ENCODE results near the gene ASAP2.

The ASAP2 gene

GRCh38 chr2:9243357-9243756, 36.7 kb downstream of the ASAP2 start:
- no peaks in the 10 kb centered on the region for H3K27me3 Mint-ChIP-seq
- H3K4me1 Mint-ChIP-seq (ENCODE audit: low read depth) = no peaks in the 10 kb centered on the region
- H3K36me3 Mint-ChIP-seq = no peaks in the 10 kb centered on the region
- H3K27ac Mint-ChIP-seq = no peak overlapping the region
- H3K9me3 Mint-ChIP-seq (ENCODE audit: low read depth) = no peaks in the 10 kb centered on the region
- H3K4me3 Mint-ChIP-seq = no peak overlapping the region

GRCh38 chr2:9244985-9245544, 38.5 kb downstream of the ASAP2 start:
- H3K27me3 Mint-ChIP-seq = peaks cover 1% of the 10 kb centered on the region
- no peaks in the 10 kb centered on the region for H3K36me3 Mint-ChIP-seq
- no peak overlapping the region for H3K27ac Mint-ChIP-seq
- no peaks in the 10 kb centered on the region for H3K9me3 Mint-ChIP-seq (ENCODE audit: low read depth)
- H3K4me1 Mint-ChIP-seq (ENCODE audit: low read depth) = no peaks in the 10 kb centered on the region
- no peak overlapping the region for H3K4me3 Mint-ChIP-seq

GRCh38 chr2:9247177-9247576, 40.6 kb downstream of the ASAP2 start:
- no peak overlapping the region for H3K4me3 Mint-ChIP-seq
- no peaks in the 10 kb centered on the region for H3K36me3 Mint-ChIP-seq
- no peaks in the 10 kb centered on the region for H3K9me3 Mint-ChIP-seq (ENCODE audit: low read depth)
- H3K27me3 Mint-ChIP-seq = peaks cover 5% of the 10 kb centered on the region
- no peak overlapping the region for H3K27ac Mint-ChIP-seq
- no peaks in the 10 kb centered on the region for H3K4me1 Mint-ChIP-seq (ENCODE audit: low read depth)

- H3K4me3 Mint-ChIP-seq = no peak overlapping the region
- peaks cover 5% of the 10 kb centered on the region for H3K27me3 Mint-ChIP-seq
- no peaks in the 10 kb centered on the region for H3K36me3 Mint-ChIP-seq
- no peaks in the 10 kb centered on the region for H3K9me3 Mint-ChIP-seq (ENCODE audit: low read depth)
- no peak overlapping the region for H3K27ac Mint-ChIP-seq
- no peaks in the 10 kb centered on the region for H3K4me1 Mint-ChIP-seq (ENCODE audit: low read depth)
Measured at GRCh38 chr2:9247786-9248185, 41.2 kb downstream of the ASAP2 start.

GRCh38 chr2:9248363-9248762, 41.8 kb downstream of the ASAP2 start:
- H3K36me3 Mint-ChIP-seq = no peaks in the 10 kb centered on the region
- no peaks in the 10 kb centered on the region for H3K4me1 Mint-ChIP-seq (ENCODE audit: low read depth)
- no peaks in the 10 kb centered on the region for H3K9me3 Mint-ChIP-seq (ENCODE audit: low read depth)
- H3K4me3 Mint-ChIP-seq = no peak overlapping the region
- no peak overlapping the region for H3K27ac Mint-ChIP-seq
- peaks cover 5% of the 10 kb centered on the region for H3K27me3 Mint-ChIP-seq

- Mint-ChIP-seq H3K4me1 (ENCODE audit: low read depth) (no peaks in the 10 kb centered on the region), H3K9me3 (ENCODE audit: low read depth) (no peaks in the 10 kb centered on the region), H3K27ac (no peak overlapping the region), H3K4me3 (no peak overlapping the region), H3K27me3 (peaks cover 5% of the 10 kb centered on the region), H3K36me3 (no peaks in the 10 kb centered on the region)
Measured at GRCh38 chr2:9249020-9249800, 42.6 kb downstream of the ASAP2 start.

GRCh38 chr2:9250091-9250490, 43.5 kb downstream of the ASAP2 start:
- Mint-ChIP-seq H3K4me3 (no peak overlapping the region), H3K36me3 (no peaks in the 10 kb centered on the region), H3K27me3 (peaks cover 5% of the 10 kb centered on the region), H3K27ac (no peak overlapping the region), H3K4me1 (ENCODE audit: low read depth) (no peaks in the 10 kb centered on the region), H3K9me3 (ENCODE audit: low read depth) (no peaks in the 10 kb centered on the region)

GRCh38 chr2:9250498-9251153, 44.0 kb downstream of the ASAP2 start:
- no peak overlapping the region for H3K4me3 Mint-ChIP-seq
- H3K36me3 Mint-ChIP-seq = no peaks in the 10 kb centered on the region
- H3K27ac Mint-ChIP-seq = no peak overlapping the region
- no peaks in the 10 kb centered on the region for H3K4me1 Mint-ChIP-seq (ENCODE audit: low read depth)
- H3K27me3 Mint-ChIP-seq = peaks cover 5% of the 10 kb centered on the region
- H3K9me3 Mint-ChIP-seq (ENCODE audit: low read depth) = no peaks in the 10 kb centered on the region

DNA sequence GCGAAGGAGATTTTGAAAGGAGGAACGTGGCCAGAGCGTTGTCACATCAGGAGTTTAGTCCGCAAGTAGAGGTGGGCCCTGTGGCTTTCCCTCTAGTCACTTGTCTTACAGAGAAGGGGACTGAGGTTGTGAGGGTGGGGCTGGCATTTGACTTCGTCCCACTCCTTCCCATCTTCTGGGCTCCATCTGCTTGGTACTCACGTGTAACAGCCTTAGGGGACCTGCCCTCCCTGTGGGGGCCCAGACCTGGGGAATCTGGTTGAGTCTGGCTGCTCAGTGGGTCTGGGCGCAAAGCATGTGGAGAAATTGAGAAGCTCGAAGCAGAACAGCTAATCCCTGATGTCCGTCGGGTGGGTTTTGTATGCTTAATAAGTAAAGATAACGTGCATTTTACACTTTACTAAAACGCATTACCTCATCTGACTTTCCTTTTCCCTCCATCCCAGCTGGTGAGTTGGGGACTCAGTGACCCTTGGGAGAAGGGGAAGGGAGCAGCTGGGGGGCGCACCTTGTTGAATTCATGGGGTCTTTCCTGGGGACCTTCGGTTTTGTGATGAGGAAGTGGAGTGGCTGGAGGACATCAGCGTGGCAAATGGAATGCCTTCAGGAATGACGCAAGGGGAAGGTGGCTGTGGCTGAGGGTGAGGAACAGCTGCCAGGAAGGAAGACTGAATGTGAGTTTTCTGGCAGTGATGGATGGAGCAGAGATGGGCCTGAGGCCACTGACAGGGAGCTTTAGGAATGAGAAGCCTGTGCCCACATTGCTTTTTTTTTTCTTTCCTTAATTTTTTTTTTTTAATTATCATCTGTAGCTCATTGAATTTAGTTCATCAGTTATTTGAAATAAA, 44.8 kb downstream of the ASAP2 start:
- H3K9me3 Mint-ChIP-seq (ENCODE audit: low read depth) = no peaks in the 10 kb centered on the region
- H3K27me3 Mint-ChIP-seq = peaks cover 5% of the 10 kb centered on the region
- H3K36me3 Mint-ChIP-seq = no peaks in the 10 kb centered on the region
- no peak overlapping the region for H3K27ac Mint-ChIP-seq
- H3K4me3 Mint-ChIP-seq = no peak overlapping the region
- no peaks in the 10 kb centered on the region for H3K4me1 Mint-ChIP-seq (ENCODE audit: low read depth)

DNA sequence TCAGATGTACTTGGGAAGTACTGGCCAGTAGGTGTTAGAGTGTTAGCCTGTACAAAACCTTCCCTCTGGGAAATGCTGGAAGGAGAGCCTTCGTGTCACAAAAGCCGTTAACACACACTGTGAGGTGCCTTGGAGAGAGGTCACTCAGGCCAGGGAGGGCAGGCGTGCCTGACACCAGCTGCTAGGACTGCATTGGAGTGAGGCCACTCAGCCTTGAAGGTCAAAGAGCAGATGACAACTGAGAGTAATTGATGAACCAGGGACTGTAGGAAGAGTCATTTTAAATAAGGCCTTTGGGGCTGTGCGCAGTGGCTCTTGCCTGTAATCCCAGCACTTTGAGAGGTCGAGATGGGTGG, 45.4 kb downstream of the ASAP2 start:
- Mint-ChIP-seq H3K36me3 (no peaks in the 10 kb centered on the region), H3K27ac (no peak overlapping the region), H3K27me3 (peaks cover 5% of the 10 kb centered on the region), H3K4me1 (ENCODE audit: low read depth) (no peaks in the 10 kb centered on the region), H3K4me3 (no peak overlapping the region), H3K9me3 (ENCODE audit: low read depth) (no peaks in the 10 kb centered on the region)

GRCh38 chr2:9255416-9255815, 48.8 kb downstream of the ASAP2 start:
- Mint-ChIP-seq H3K4me1 (ENCODE audit: low read depth) (no peaks in the 10 kb centered on the region), H3K27me3 (peaks cover 3% of the 10 kb centered on the region), H3K4me3 (no peak overlapping the region), H3K9me3 (ENCODE audit: low read depth) (no peaks in the 10 kb centered on the region), H3K36me3 (no peaks in the 10 kb centered on the region), H3K27ac (no peak overlapping the region)

GRCh38 chr2:9256147-9256546, 49.5 kb downstream of the ASAP2 start:
- no peaks in the 10 kb centered on the region for H3K9me3 Mint-ChIP-seq (ENCODE audit: low read depth)
- peaks cover 1% of the 10 kb centered on the region for H3K27me3 Mint-ChIP-seq
- no peak overlapping the region for H3K4me3 Mint-ChIP-seq
- no peaks in the 10 kb centered on the region for H3K36me3 Mint-ChIP-seq
- H3K4me1 Mint-ChIP-seq (ENCODE audit: low read depth) = no peaks in the 10 kb centered on the region
- no peak overlapping the region for H3K27ac Mint-ChIP-seq

GRCh38 chr2:9256570-9257043, 50.0 kb downstream of the ASAP2 start:
- H3K4me3 Mint-ChIP-seq = no peak overlapping the region
- H3K27me3 Mint-ChIP-seq = no peaks in the 10 kb centered on the region
- H3K4me1 Mint-ChIP-seq (ENCODE audit: low read depth) = no peaks in the 10 kb centered on the region
- H3K9me3 Mint-ChIP-seq (ENCODE audit: low read depth) = no peaks in the 10 kb centered on the region
- H3K36me3 Mint-ChIP-seq = no peaks in the 10 kb centered on the region
- no peak overlapping the region for H3K27ac Mint-ChIP-seq

DNA sequence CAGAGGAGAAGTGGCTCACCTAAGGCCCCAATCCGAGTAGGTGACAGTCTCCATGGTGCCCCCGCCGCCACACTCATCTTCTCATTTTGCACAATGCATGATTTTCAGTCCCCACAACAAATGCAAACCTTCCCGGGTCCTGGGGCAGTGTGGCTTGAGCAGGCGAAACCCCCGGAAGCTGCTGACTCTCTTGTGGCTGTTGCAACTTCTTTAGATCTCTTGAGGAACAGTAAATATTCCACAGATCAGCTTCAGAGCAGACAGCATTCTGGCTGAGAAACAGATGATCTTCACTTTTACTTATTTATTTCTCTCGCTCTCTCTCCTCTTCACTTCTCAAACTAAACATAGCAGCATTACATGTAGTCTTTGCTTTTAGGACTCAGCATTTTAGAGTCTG, 51.9 kb downstream of the ASAP2 start:
- Mint-ChIP-seq H3K27me3 (no peaks in the 10 kb centered on the region), H3K4me1 (ENCODE audit: low read depth) (peaks cover 2% of the 10 kb centered on the region), H3K9me3 (ENCODE audit: low read depth) (no peaks in the 10 kb centered on the region), H3K36me3 (no peaks in the 10 kb centered on the region), H3K4me3 (no peak overlapping the region), H3K27ac (no peak overlapping the region)

DNA sequence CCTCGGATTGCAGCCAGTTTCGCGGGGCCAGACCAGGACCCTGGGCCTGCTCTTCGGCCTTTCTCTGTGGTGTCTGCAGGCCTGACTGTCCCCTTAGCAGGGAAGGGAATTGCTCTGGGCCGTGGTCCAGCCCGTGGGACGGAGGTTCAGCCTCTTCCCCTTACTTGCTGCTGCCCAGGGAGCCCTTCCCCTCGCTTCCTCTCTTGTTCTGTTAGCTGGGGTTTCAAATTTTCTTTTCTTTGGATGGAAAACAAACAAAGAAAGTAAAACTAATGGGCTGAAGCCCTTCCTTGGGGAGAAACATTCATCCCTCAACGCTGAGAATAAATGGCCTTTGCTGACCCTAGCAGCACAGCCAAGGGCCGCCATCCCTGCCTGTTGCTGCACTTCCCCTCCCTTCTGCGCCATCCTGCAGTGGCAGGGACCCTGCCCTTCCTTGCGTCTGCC, 52.4 kb downstream of the ASAP2 start:
- Mint-ChIP-seq H3K9me3 (ENCODE audit: low read depth) (no peaks in the 10 kb centered on the region), H3K4me3 (no peak overlapping the region), H3K4me1 (ENCODE audit: low read depth) (peaks cover 4% of the 10 kb centered on the region), H3K27ac (no peak overlapping the region), H3K27me3 (no peaks in the 10 kb centered on the region), H3K36me3 (no peaks in the 10 kb centered on the region)

All from activated naive CD8-positive, alpha-beta T cell (primary cell).